KOPT-K1 (cell line): ENCODE data around the gene ACTBL2.
"Not testable (repeated sequence)": the region's sequence is repeated elsewhere in the genome, so short reads cannot be mapped to it uniquely, and the experiment has no call there.

Experiments used
- H3K27ac ChIP-seq: fragments of 200-600 bp; sonication (generic); 2 replicates; pipeline ENCODE4 v1.5.1; 2016; ENCODE audit warnings: antibody characterized with exemption, mild to moderate bottlenecking, low read depth, low read length; ENCODE audit not compliant: poor library complexity, severe bottlenecking
- H3K36me3 ChIP-seq: fragments of 200-600 bp; sonication (generic); 2 replicates; pipeline ENCODE4 v1.5.1; 2017; ENCODE audit warnings: antibody characterized with exemption, mild to moderate bottlenecking, low read length, moderate library complexity; ENCODE audit not compliant: insufficient read depth
- H3K9me3 ChIP-seq: fragments of 200-600 bp; sonication (generic); 2 replicates; pipeline ENCODE4 v1.5.1; 2017; ENCODE audit warnings: antibody characterized with exemption, low read length, mild to moderate bottlenecking; ENCODE audit not compliant: insufficient read depth, poor library complexity, severe bottlenecking

ACTBL2 gene

GRCh38 chr5:57482671-57483106 is at the start of gene ACTBL2:
ACTBL2 (minus strand) TSS chr5:57482811; CDS start chr5:57482707, 104 bp downstream.
- no peaks in the 10 kb centered on the region for H3K9me3 ChIP-seq
- no peak within 1 kb of the TSS for H3K27ac ChIP-seq
- H3K36me3 ChIP-seq = no peaks in the 10 kb centered on the region

- no peak overlapping the region for H3K27ac ChIP-seq
- no peaks in the 10 kb centered on the region for H3K36me3 ChIP-seq
- H3K9me3 ChIP-seq = no peaks in the 10 kb centered on the region
These were observed 48.7 kb upstream of the ACTBL2 start for GRCh38 chr5:57531333-57531732.

GRCh38 chr5:57529864-57530263 is 47.3 kb upstream of the ACTBL2 start:
- no peak overlapping the region for H3K27ac ChIP-seq
- H3K36me3 ChIP-seq = no peaks in the 10 kb centered on the region
- H3K9me3 ChIP-seq = no peaks in the 10 kb centered on the region

GRCh38 chr5:57527870-57528269 is 45.3 kb upstream of the ACTBL2 start:
- Histone ChIP-seq H3K27ac (no peak overlapping the region), H3K9me3 (no peaks in the 10 kb centered on the region), H3K36me3 (no peaks in the 10 kb centered on the region)

- Histone ChIP-seq H3K9me3 (no peaks in the 10 kb centered on the region), H3K36me3 (no peaks in the 10 kb centered on the region), H3K27ac (no peak overlapping the region)
These were observed 41.9 kb upstream of the ACTBL2 start for GRCh38 chr5:57524348-57525060.

- not testable (repeated sequence) for H3K27ac ChIP-seq, H3K36me3 ChIP-seq, H3K9me3 ChIP-seq
These were observed 39.9 kb upstream of the ACTBL2 start for GRCh38 chr5:57522477-57522876.

GRCh38 chr5:57518415-57518814 is 35.8 kb upstream of the ACTBL2 start:
- H3K27ac ChIP-seq, H3K36me3 ChIP-seq, H3K9me3 ChIP-seq: not testable (repeated sequence)

GRCh38 chr5:57517250-57517649 is 34.6 kb upstream of the ACTBL2 start:
- Histone ChIP-seq H3K27ac (no peak overlapping the region), H3K9me3 (no peaks in the 10 kb centered on the region), H3K36me3 (no peaks in the 10 kb centered on the region)

GRCh38 chr5:57513785-57514184 is 31.2 kb upstream of the ACTBL2 start:
- Histone ChIP-seq H3K9me3 (no peaks in the 10 kb centered on the region), H3K36me3 (no peaks in the 10 kb centered on the region), H3K27ac (no peak overlapping the region)

GRCh38 chr5:57511321-57511720 is 28.7 kb upstream of the ACTBL2 start:
- Histone ChIP-seq H3K27ac (no peak overlapping the region), H3K36me3 (no peaks in the 10 kb centered on the region), H3K9me3 (no peaks in the 10 kb centered on the region)

- H3K36me3 ChIP-seq = no peaks in the 10 kb centered on the region
- no peaks in the 10 kb centered on the region for H3K9me3 ChIP-seq
- H3K27ac ChIP-seq = no peak overlapping the region
These were observed 27.1 kb upstream of the ACTBL2 start for GRCh38 chr5:57509501-57510260.

GRCh38 chr5:57508211-57508610 is 25.6 kb upstream of the ACTBL2 start:
- Histone ChIP-seq H3K9me3 (no peaks in the 10 kb centered on the region), H3K36me3 (no peaks in the 10 kb centered on the region), H3K27ac (no peak overlapping the region)

GRCh38 chr5:57505272-57506200 is 22.9 kb upstream of the ACTBL2 start:
- no peaks in the 10 kb centered on the region for H3K9me3 ChIP-seq
- H3K36me3 ChIP-seq = no peaks in the 10 kb centered on the region
- H3K27ac ChIP-seq = no peak overlapping the region

GRCh38 chr5:57504357-57504756 is 21.7 kb upstream of the ACTBL2 start:
- H3K9me3 ChIP-seq = no peaks in the 10 kb centered on the region
- no peaks in the 10 kb centered on the region for H3K36me3 ChIP-seq
- no peak overlapping the region for H3K27ac ChIP-seq

- Histone ChIP-seq H3K27ac (no peak overlapping the region), H3K36me3 (no peaks in the 10 kb centered on the region), H3K9me3 (no peaks in the 10 kb centered on the region)
These were observed 20.8 kb upstream of the ACTBL2 start for GRCh38 chr5:57503433-57503832.
